Erythroblast (primary cell): ENCODE results near the gene POU2F2.

Source experiments
- GATA1 ChIP-seq: IDR thresholded peaks from 2 replicates; pipeline ENCODE4 v1.6.1; 2011; ENCODE audit warnings: low read depth, mild to moderate bottlenecking, control low read depth, low read length, moderate library complexity
- POLR2A ChIP-seq: IDR thresholded peaks from 2 replicates; pipeline ENCODE4 v1.6.1; 2011; ENCODE audit warnings: mild to moderate bottlenecking, low read length

DNA sequence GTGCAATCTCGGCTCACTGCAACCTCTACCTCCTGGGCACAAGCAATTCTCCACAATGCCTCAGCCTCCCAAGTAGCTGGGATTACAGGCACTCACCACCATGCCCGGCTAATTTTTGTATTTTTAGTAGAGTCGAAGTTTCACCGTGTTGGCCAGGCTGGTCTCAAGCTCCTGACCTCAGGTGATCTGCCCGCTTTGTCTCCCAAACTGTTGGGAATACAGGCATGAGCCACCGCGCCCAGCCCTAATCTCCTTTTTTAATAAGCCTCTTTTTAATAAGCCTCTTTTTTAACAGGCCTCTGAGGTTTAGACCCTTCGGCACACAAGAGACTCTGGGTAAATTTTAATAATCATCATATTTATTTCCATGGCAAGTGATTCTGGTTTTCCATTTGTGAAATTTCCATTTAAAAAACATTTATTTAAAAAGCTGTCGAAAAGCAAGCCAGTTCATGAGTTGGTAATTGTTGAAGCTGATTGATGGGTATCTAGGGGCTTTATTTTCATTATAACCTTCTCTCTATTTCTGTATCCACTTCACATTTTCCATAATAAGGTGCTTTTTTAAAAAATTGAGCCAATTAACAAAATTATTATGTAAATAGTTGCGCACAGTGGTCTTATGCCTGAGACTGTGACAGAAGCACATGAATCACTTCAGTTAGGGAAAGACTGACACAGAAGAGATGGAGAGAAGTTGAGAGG lies 11.8 kb downstream of the POU2F2 start:
- TF ChIP-seq POLR2A (no peak), GATA1 (no peak)
